Gastrocnemius medialis (tissue), 4 donors: ENCODE measurements around the gene POU5F1.

Experiments used
- POLR2A ChIP-seq, 2 donors: fragments of 450-650 bp; IDR thresholded peaks; one replicate each; pipeline ENCODE4 v1.6.1; 2017; ENCODE audit warnings: antibody characterized with exemption in 2 of 2, mild to moderate bottlenecking in 2 of 2, moderate library complexity in 2 of 2
- TF ChIP-seq, protein P1 (sequence below), 5 experiments: fragments of 450-650 bp in 3 of 5; fragments of 200-600 bp in 2 of 5; sonication (generic) in 2 of 5; IDR thresholded peaks in 4 of 5; conservative IDR thresholded peaks in 1 of 5; 1 replicate in 4 of 5; 2 replicates in 1 of 5; pipeline ENCODE4 v1.5.1; 2016 to 2019; ENCODE audit warnings: antibody characterized with exemption in 5 of 5, mild to moderate bottlenecking in 3 of 5, moderate library complexity in 3 of 5

DNA sequence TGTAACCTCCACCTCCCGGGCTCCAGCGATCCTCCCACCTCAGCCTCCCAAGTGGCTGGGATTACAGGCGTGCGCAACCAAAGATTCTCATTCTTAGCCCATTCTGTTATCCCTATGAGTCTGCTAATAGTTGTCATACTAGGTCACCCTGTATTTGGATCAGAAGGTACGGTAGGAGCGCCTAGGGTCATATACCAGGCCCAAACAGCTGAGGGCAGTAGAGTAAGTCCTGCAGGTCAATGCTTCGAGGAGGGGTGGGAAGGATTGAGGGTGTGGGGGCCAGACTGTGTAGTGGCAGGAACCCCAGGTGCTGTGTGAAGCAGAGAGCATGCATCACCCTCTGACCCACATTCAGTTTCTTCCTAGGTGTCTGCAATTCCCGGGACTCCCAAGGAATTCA, 22.7 kb upstream of the POU5F1 start:
- TF ChIP-seq, protein P1, sequence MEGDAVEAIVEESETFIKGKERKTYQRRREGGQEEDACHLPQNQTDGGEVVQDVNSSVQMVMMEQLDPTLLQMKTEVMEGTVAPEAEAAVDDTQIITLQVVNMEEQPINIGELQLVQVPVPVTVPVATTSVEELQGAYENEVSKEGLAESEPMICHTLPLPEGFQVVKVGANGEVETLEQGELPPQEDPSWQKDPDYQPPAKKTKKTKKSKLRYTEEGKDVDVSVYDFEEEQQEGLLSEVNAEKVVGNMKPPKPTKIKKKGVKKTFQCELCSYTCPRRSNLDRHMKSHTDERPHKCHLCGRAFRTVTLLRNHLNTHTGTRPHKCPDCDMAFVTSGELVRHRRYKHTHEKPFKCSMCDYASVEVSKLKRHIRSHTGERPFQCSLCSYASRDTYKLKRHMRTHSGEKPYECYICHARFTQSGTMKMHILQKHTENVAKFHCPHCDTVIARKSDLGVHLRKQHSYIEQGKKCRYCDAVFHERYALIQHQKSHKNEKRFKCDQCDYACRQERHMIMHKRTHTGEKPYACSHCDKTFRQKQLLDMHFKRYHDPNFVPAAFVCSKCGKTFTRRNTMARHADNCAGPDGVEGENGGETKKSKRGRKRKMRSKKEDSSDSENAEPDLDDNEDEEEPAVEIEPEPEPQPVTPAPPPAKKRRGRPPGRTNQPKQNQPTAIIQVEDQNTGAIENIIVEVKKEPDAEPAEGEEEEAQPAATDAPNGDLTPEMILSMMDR (IDR thresholded peaks at IDR 0.05 in 4 of 5, conservative IDR thresholded peaks at IDR 0.05 in 1 of 5), result no peak
- no peak for TF ChIP-seq POLR2A (IDR thresholded peaks at IDR 0.05)
